GM21723 (cell line): ENCODE results near the gene NKX1-2.
A peak's percentile ranks its signal among the peaks of the same experiment; 100 is the strongest.

Experiments used
- ATAC-seq: cut with Tn5 transposase; IDR thresholded peaks from one replicate; pipeline ENCODE4 v1.9.1; 2021; ENCODE audit warnings: mild to moderate bottlenecking, moderate library complexity; ENCODE audit not compliant: unreplicated experiment

The NKX1-2 gene

DNA sequence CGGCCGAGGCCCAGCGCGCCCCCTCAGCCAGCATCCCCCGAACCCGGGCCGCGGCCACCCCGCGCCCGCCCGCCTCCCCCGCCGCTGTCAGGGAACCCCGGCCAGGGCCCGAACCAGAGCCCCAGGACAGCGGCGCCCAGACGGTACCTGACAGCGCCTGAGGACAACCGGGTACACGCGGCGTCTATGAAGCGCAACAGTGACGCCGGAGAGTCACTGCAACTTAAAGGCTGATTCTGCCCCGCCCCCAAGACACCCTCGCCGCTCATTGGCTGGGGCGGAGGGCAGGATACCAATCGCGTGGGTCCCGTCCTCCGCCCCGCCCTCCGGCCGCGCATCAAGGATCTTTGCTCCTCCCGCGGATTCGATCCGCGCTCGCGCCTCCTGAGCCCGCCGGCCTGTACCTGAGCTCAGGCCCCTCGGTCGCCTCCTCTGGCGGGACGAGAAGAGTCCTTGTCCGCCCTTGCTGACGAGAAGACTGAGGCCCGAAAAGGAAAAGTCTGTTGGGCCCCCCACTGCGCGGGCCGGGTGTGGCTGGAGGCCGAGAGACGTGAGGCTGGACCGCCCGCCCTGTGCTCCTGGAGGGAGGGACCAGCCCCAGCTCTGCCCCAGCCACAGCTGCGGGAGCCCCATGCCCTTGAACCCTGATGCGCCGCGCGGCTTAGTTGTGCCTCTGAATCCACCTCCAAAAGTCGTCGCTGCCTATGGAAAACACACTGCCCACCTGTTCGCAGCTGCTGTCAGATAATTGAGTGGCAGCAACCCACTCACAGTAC lies 30.9 kb downstream of the NKX1-2 start, which contains the start of gene OAT:
Gene OAT, minus strand, starts transcription at position 198 of the 776 bp plus-strand sequence. CDS start 6,752 bp downstream, outside the sequence.
- peak; percentile 98 for ATAC-seq

DNA sequence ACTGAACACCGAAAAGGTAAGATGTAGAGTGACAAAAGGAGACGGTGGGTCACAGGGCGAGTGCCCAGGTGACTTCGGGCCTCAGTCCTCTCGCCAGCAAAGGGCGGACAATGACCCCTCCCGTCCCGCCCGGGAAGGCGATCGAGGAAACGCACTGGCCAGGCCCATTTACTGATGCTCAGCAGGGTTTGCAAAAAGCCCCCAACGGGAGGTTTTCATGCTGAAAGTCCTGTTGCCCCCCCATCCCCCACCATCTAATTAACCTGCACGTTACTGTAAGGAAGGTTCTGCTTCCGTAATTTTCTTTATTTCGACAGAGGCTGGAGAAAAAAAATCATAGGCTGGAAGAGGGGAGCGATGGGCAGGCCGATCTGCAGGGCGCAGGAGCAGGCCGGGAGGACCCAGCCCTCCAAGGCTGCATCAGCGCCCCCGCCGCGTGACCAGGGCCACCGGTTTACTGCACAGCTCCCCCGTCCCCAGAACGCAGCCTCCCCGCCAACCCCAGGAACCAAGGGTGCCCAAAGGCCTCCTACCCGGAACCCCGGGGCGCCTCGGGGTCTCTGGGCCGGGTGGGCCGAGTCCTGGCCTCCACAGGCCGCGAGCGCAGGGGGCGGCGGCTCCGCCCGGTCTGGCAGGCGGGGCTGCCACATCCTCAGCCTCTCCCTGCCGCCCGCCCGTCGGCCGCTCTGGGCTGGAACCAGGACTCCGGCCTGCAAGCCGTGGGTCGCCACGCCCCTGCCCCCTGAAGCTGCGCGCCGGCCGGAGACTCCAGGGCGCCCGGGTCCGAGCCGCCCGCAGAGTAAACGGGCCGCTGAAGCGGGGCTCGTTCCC lies 31.7 kb downstream of the NKX1-2 start:
- peak; percentile 40 for ATAC-seq

DNA sequence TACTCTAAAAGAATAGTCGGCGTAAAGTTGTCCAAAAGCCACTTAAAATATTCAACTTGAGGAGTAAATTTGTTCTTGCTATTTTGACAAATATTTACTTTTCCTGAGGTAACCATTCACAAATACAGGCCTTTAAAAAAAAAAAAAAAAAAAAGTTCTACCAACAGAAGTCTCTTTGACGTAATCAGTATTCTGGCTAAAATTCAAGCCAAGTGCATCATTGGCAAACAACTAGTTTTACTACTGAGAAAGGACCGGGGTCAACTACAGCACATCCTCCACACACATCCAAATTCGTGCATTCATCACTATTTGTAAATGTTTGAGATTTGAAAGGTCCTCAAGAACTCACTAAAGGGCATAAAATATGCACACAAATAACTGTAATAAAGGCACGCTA lies 33.1 kb downstream of the NKX1-2 start:
- ATAC-seq, result no peak

DNA sequence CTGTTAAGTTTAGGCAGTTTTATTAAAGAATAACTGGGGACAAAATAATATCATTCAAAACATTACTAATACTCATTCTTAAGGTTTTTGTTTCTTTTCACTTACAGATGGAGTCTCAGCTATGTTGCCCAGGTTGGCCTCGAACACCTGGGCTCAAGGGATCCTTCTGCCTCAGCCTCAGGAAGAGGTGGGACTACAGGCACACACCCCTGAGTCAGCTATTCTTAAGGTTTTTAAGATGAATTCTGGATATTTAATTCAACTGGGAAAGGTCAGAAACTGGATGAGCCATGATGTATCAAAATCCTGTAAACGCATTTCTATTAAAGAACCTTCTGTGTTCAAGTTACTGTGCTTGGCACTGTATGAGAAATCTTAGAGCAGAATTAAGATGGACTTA lies 34.6 kb downstream of the NKX1-2 start:
- ATAC-seq, result no peak

DNA sequence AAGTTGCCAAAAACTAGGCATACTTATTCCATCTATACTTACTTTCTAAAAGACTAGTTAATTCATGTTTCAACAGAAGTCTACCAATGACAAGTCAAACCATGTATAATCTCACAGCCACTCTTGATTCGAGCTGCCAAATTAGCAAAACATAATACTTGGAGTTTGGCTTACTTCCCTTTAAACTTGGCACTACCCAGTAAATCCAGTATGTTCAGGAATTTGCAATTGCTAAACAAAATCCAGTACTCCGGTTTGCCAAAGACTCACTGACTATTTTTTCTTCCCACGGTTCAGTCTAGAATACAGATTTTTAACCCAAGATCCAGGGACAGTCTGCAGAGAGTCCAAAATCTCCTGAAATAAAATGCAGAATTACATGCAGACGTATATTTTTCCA lies 35.8 kb downstream of the NKX1-2 start:
- no peak for ATAC-seq

DNA sequence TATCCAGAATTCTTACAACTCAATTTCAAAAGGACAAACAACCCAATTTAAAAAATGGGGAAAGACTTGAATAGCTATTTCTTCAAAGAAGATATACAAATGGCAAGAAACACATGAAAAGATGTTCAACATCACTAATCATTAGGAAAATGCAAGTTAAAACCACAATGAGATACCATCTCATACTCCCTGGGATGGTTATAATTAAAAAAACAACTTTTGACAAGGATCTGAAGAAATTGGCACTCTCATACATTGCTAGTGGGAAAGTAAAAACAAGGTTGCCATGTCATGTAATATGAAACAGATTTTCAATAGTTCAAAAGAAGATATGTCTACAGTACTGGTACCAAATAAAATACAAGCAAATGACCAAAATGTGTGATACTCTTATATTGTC lies 40.1 kb downstream of the NKX1-2 start:
- no peak for ATAC-seq

DNA sequence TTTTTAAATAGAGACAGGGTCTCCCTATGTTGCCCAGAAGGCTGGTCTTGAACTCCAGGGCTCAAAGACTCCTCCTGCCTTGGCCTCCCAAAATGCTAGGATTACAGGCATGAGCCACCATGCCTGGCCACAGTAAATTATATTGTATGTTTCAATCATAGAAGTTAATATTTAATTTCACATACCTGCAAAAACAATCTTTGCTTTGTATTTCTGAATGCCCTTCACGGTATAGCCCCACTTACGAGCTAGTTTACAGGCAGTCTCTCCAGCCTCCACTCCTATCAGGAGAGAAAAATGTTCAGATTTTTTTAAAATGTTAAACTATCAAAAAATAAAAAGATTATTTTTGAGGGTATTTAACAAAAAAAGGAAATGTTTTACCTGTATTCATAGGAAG lies 41.5 kb downstream of the NKX1-2 start:
- no peak for ATAC-seq

DNA sequence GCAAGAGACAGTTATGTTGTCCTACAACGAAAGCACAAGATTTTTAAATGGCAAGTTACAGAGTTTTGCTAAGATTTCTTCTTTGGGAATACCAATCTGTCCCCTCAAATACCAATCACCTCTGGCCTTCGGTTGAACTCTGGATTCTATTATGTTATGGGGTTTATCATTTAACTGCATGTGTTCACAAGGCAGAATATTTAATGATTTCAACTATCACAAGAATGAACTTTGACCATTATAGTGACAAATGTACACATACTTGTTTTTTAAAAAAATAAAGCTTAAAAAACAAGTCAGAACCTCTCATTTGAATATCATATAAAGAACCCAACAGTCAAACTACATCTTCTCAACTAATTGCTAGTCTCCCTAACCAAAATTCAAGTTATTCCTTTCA lies 42.4 kb downstream of the NKX1-2 start:
- no peak for ATAC-seq

DNA sequence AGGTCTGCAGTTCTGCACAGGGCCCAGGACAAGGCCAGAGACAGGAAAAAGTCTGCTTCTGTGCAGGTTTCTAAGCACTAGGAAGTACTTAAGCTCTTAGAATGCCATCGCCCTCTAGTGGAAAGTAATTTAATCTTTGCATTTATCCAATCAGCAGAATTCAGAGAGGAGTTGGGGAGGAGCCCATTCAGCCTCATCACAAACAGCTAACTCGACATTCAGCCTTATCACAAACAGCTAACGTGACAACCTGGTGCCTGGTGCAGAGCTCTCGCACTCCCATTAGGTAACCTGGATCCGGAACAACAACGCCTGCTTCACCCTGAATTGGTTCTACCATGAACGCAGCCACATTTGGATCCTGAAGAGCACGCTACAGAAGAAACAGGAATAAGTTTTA lies 46.3 kb downstream of the NKX1-2 start:
- ATAC-seq, result peak; percentile 93

DNA sequence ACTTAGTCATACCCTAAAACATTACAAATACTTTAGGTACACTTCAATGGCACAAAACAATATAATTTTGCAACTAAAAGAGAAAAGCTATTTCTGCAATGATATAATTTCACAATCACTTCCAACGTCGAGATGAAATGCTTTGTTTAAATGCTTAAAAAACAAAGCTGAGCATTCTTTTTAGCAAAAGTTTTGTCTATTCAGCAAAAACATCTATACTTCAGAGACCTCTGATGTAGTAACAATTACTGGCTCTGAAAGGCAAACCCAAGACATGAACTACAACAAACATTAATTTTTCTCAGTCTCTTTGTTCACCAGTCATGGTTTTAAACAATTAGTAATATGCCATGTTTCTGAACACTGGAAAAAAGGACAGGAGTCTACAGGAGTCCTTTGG lies 47.6 kb downstream of the NKX1-2 start:
- ATAC-seq, result no peak

DNA sequence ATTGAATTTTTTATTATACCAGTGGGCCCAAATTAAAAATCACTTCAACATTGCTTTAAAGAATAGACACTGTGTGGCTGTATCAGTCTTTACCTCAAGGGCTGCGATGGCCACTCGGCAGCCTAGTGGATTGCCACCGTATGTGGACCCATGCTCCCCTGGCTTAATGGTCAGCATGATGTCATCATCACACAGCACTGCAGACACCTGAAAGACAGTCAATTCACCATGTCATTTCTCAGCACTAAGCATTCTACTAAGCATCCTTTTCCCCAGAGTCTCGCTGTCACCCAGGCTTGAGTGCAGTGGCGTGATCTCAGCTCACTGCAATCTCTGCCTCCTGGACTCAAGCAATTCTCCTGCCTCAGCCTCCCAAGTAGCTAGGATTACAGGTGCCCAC lies 48.2 kb downstream of the NKX1-2 start:
- no peak for ATAC-seq
